H1 (cell line): ENCODE measurements around the gene KCND3. TPM values are rescaled to one million over a fixed set of nuclear protein-coding genes. Genes with fewer than 3 reads are reported as not detected.

Source experiments
- CTCF ChIA-PET: fragments of 300-600 bp; sonication (Branson Sonifier 250); formaldehyde crosslinking; loops from one replicate; lab custom pipeline; 2021; ENCODE audit not compliant: partially characterized antibody; lab: Charles Lee
- POLR2A ChIA-PET: fragments of 300-600 bp; sonication (Branson Sonifier 250); formaldehyde crosslinking; loops from one replicate; lab custom pipeline; 2021; ENCODE audit warnings: inconsistent platforms; ENCODE audit not compliant: partially characterized antibody; lab: Charles Lee
- DNase-seq, 2 experiments: peaks; one replicate each; pipeline versions ENCODE4 v3.0.0 to v3.0.0-alpha.2; 2010 to 2022; ENCODE audit warnings: low spot score in 2 of 2, low read depth in 1 of 2, mixed read lengths in 1 of 2
- FAIRE-seq: peaks from 2 replicates; lab custom pipeline; 2011; peaks lifted over from hg19 to GRCh38; lab: Jason Lieb, UNC
- H2AFZ ChIP-seq: 2 replicates; pipeline ENCODE4 v1.8.1; 2012; ENCODE audit warnings: low read length, inconsistent platforms
- H2AK5ac ChIP-seq: 2 replicates; pipeline ENCODE4 v1.6.1; 2013; ENCODE audit warnings: low read depth, low read length
- H2BK120ac ChIP-seq: replicated peaks from 2 replicates; pipeline ENCODE3; 2013; ENCODE audit warnings: low read depth, low read length, inconsistent platforms
- H2BK12ac ChIP-seq: 2 replicates; pipeline ENCODE4 v1.6.1; 2013; ENCODE audit warnings: low read depth, low read length
- H2BK15ac ChIP-seq: 2 replicates; pipeline ENCODE4 v1.6.1; 2013; ENCODE audit warnings: low read length
- H2BK20ac ChIP-seq: 2 replicates; pipeline ENCODE4 v1.6.1; 2013; ENCODE audit warnings: low read length
- H2BK5ac ChIP-seq: 2 replicates; pipeline ENCODE4 v1.6.1; 2013; ENCODE audit warnings: low read depth, low read length
- H3K14ac ChIP-seq: 2 replicates; pipeline ENCODE4 v1.6.1; 2013; ENCODE audit warnings: inconsistent platforms; ENCODE audit not compliant: insufficient read length
- H3K18ac ChIP-seq: 2 replicates; pipeline ENCODE4 v1.6.1; 2013; ENCODE audit warnings: low read length; ENCODE audit errors: extremely low read depth
- H3K23ac ChIP-seq: 2 replicates; pipeline ENCODE4 v1.6.1; 2013; ENCODE audit warnings: inconsistent platforms; ENCODE audit not compliant: insufficient read length
- H3K23me2 ChIP-seq: 2 replicates; pipeline ENCODE4 v1.6.1; 2013; ENCODE audit warnings: low read depth, low read length
- H3K27ac ChIP-seq: 2 replicates; pipeline ENCODE4 v1.6.1; 2011; ENCODE audit warnings: low read depth, low read length, inconsistent platforms
- H3K27me3 ChIP-seq, 4 experiments: replicated peaks in 1 of 4; 1 replicate in 1 of 4; 2 replicates in 3 of 4; pipeline versions ENCODE4 v1.6.1 to v1.8.1; 2011 to 2013; ENCODE audit warnings: low read length in 3 of 4, mild to moderate bottlenecking in 3 of 4, inconsistent platforms in 2 of 4, mixed read lengths in 2 of 4, moderate library complexity in 1 of 4; ENCODE audit not compliant: control insufficient read depth in 3 of 4, insufficient read depth in 3 of 4; ENCODE audit errors: extremely low read depth in 1 of 4
- H3K36me3 ChIP-seq, 4 experiments: 2 replicates each; pipeline versions ENCODE4 v1.6.1 to v1.8.1; 2011 to 2013; ENCODE audit warnings: mild to moderate bottlenecking in 4 of 4, low read length in 3 of 4, moderate library complexity in 2 of 4, control low read depth in 1 of 4, inconsistent platforms in 1 of 4; ENCODE audit not compliant: insufficient read depth in 4 of 4, control insufficient read depth in 2 of 4
- H3K4ac ChIP-seq: replicated peaks from 2 replicates; pipeline ENCODE3; 2013; ENCODE audit warnings: low read length, low read depth, mixed read lengths, inconsistent platforms; ENCODE audit not compliant: insufficient read length
- H3K4me1 ChIP-seq, 4 experiments: replicated peaks in 1 of 4; 1 replicate in 1 of 4; 2 replicates in 3 of 4; pipeline versions ENCODE4 v1.6.1 to v1.8.1; 2011 to 2013; ENCODE audit warnings: low read length in 3 of 4, inconsistent platforms in 2 of 4, mixed read lengths in 1 of 4; ENCODE audit not compliant: insufficient read depth in 4 of 4, control insufficient read depth in 3 of 4
- H3K4me2 ChIP-seq, 2 experiments: 2 replicates each; pipeline versions ENCODE4 v1.6.1 to v1.8.1; 2011 to 2013; ENCODE audit warnings: low read depth in 2 of 2, low read length in 2 of 2, control low read depth in 1 of 2, inconsistent platforms in 1 of 2, mild to moderate bottlenecking in 1 of 2; ENCODE audit not compliant: insufficient read depth in 1 of 2
- H3K4me3 ChIP-seq, 4 experiments: fragments of 200-600, 300-600 bp in 1 of 4; sonication (generic), shearing (Covaris generic), sonication (Bioruptor Twin) in 1 of 4; 2 replicates each; pipeline versions ENCODE4 v1.5.1 to v1.8.1; 2011 to 2016; ENCODE audit warnings: low read length in 4 of 4, low read depth in 3 of 4, control low read depth in 2 of 4, inconsistent platforms in 2 of 4, mild to moderate bottlenecking in 2 of 4, mixed read lengths in 1 of 4, moderate library complexity in 1 of 4; ENCODE audit not compliant: insufficient read depth in 2 of 4; ENCODE audit errors: extremely low read depth in 1 of 4
- H3K56ac ChIP-seq: replicated peaks from 2 replicates; pipeline ENCODE3; 2013; ENCODE audit warnings: low read depth, mild to moderate bottlenecking, mixed read lengths, low read length, inconsistent platforms; ENCODE audit not compliant: insufficient read length
- H3K79me1 ChIP-seq: 2 replicates; pipeline ENCODE4 v1.6.1; 2013; ENCODE audit warnings: low read depth, low read length, control low read depth
- H3K79me2 ChIP-seq, 2 experiments: 2 replicates each; pipeline versions ENCODE4 v1.6.1 to v1.8.1; 2012 to 2013; ENCODE audit warnings: low read length in 2 of 2, mild to moderate bottlenecking in 2 of 2, inconsistent platforms in 1 of 2; ENCODE audit not compliant: insufficient read depth in 2 of 2, control insufficient read depth in 1 of 2
- H3K9ac ChIP-seq, 4 experiments: replicated peaks in 1 of 4; 1 replicate in 1 of 4; 2 replicates in 3 of 4; pipeline versions ENCODE4 v1.6.1 to v1.8.1; 2011 to 2013; ENCODE audit warnings: low read depth in 3 of 4, low read length in 3 of 4, control low read depth in 2 of 4, mild to moderate bottlenecking in 2 of 4, moderate library complexity in 2 of 4, inconsistent platforms in 1 of 4; ENCODE audit errors: extremely low read depth in 1 of 4
- H3K9me3 ChIP-seq, 2 experiments: 2 replicates each; pipeline versions ENCODE4 v1.6.1 to v1.8.1; 2012 to 2013; ENCODE audit warnings: mild to moderate bottlenecking in 2 of 2, moderate library complexity in 2 of 2, control low read depth in 1 of 2, inconsistent platforms in 1 of 2, low read depth in 1 of 2, low read length in 1 of 2, mixed read lengths in 1 of 2; ENCODE audit not compliant: insufficient read depth in 2 of 2
- H4K20me1 ChIP-seq, 2 experiments: replicated peaks in 1 of 2; 2 replicates each; pipeline versions ENCODE3 to v1.8.1; 2011 to 2013; ENCODE audit warnings: inconsistent platforms in 2 of 2, low read length in 2 of 2, mild to moderate bottlenecking in 1 of 2; ENCODE audit not compliant: insufficient read depth in 2 of 2, control insufficient read depth in 1 of 2
- H4K5ac ChIP-seq: 2 replicates; pipeline ENCODE4 v1.6.1; 2013; ENCODE audit warnings: low read length, low read depth, mixed read lengths, inconsistent platforms; ENCODE audit not compliant: insufficient read length
- H4K8ac ChIP-seq: 2 replicates; pipeline ENCODE4 v1.8.0; 2013; ENCODE audit warnings: mild to moderate bottlenecking, moderate library complexity, low read length, inconsistent platforms; ENCODE audit not compliant: insufficient read depth; ENCODE audit errors: extremely low read depth
- H4K91ac ChIP-seq: replicated peaks from 2 replicates; pipeline ENCODE3; 2013; ENCODE audit warnings: low read length, mixed read lengths, inconsistent platforms; ENCODE audit not compliant: insufficient read length
- KDM1A ChIP-seq: fragments of 200-600, 300-600 bp; sonication (generic); IDR thresholded peaks from 2 replicates; pipeline ENCODE4 v1.7.1; 2016; ENCODE audit warnings: mild to moderate bottlenecking, low read length, borderline replicate concordance
- WGBS, 2 experiments: shearing (Covaris generic) in 1 of 2; methylation state at CpG; one replicate each; pipeline versions ENCODE4 v1.1.6 to v1.1.7; 2013 to 2015; ENCODE audit warnings: low lambda C conversion rate in 2 of 2, mixed read lengths in 2 of 2, inconsistent platforms in 1 of 2, low coverage in 1 of 2, missing lambda C conversion rate in 1 of 2; ENCODE audit not compliant: insufficient replicate concordance in 2 of 2, insufficient coverage in 1 of 2, insufficient read length in 1 of 2; ENCODE audit errors: extremely low coverage in 1 of 2, missing lambda C conversion rate in 1 of 2; 5-methylcytosine and 5-hydroxymethylcytosine counted together
- polyA plus RNA-seq, 7 experiments: library from polyadenylated mRNA; depleted of rRNA in 3 of 7; stranded (reverse) in 5 of 7; unstranded in 2 of 7; fragments of >200 nt in 5 of 7; fragments of 200-250 nt in 2 of 7; gene quantifications; 1 replicate in 5 of 7; 2 replicates in 1 of 7; 4 replicates in 1 of 7; pipeline versions ENCODE4 v1.2.1 to v1.2.3, GENCODE V29; 2011 to 2013; ENCODE audit warnings: missing spikeins in 2 of 7, mixed read lengths in 2 of 7
- total RNA-seq: library from RNA; stranded (reverse); fragmentation: NEBNext Ultra II Directional; extraction: Animal tissue kit (Norgen Biotek cat#: 25700); gene quantifications from 2 replicates; pipeline ENCODE4 v1.2.1, GENCODE V29; 2021

KCND3 gene
- total and polyA plus RNA-seq, 2 of the 8 experiments (the other 6 are each of a cell fraction or from before 2014, with no cell fraction given), result 0.14 to 0.48 TPM

DNA sequence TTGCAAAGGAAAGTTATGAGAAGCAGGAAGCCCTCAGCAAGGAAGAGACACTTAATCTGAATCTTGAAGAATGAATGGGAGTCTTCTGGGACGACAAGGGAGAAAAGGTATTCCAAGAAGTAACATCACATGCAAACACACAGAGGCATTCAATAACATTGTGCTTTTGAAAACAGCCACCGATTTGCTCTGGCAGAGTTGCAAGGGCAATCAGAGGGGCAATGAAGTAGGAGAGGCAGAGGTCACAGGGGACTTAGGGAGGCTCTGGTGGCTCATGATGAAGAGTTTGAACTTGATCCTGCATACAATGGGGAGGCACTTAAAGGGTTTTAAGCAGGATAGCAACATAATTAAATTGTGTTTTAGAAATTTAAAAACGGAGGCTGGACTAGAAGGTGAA is 126.1 kb downstream of the KCND3 start:
- Histone ChIP-seq H3K14ac (no peak overlapping the region), H3K36me3 (no peaks in the 10 kb centered on the region), H3K4me3 (no peak overlapping the region), H2AK5ac (no peak overlapping the region), H3K9ac (no peak overlapping the region), H2BK5ac (no peak overlapping the region), H3K79me1 (no peaks in the 10 kb centered on the region), H3K4ac (no peak overlapping the region), H3K18ac (no peak overlapping the region), H4K8ac (no peak overlapping the region), H2AFZ (no peak overlapping the region), H2BK12ac (no peak overlapping the region), H4K5ac (no peak overlapping the region), H3K23ac (no peak overlapping the region), H3K4me1 (no peaks in the 10 kb centered on the region; a peak in 1 of 7 replicates), H3K56ac (no peak overlapping the region), H2BK20ac (no peak overlapping the region), H4K91ac (no peak overlapping the region), H3K27ac (no peak overlapping the region), H4K20me1 (no peaks in the 10 kb centered on the region), H2BK15ac (no peak overlapping the region), H3K79me2 (no peaks in the 10 kb centered on the region), H3K4me2 (no peak overlapping the region), H3K9me3 (no peaks in the 10 kb centered on the region), H3K27me3 (no peaks in the 10 kb centered on the region), H2BK120ac (no peak overlapping the region), H3K23me2 (no peaks in the 10 kb centered on the region)
- no peak for FAIRE-seq
- ChIA-PET POLR2A (no interaction called here), CTCF (interaction anchor here (0.9 to 1.0 kb wide), 2 partner anchors 61 to 382 kb away, joined by 3 read pairs; no protein-coding TSS in a partner anchor)
- DNase-seq, result no peak
- 90% methylated on average over 3 of the region's 3 CpGs; no CpG with 5 or more reads in 1 of the 2 experiments for WGBS, 2 experiments
- no peak for TF ChIP-seq KDM1A
